GM12892 (cell line): ENCODE results near the gene HEMK1.

ENCODE experiments used
- POLR2A ChIP-seq: IDR thresholded peaks from 2 replicates; pipeline ENCODE4 v1.6.1; 2011; ENCODE audit warnings: low read depth, low read length, control low read depth
- POLR2AphosphoS5 ChIP-seq: IDR thresholded peaks from 2 replicates; pipeline ENCODE4 v1.6.1; 2011; ENCODE audit warnings: low read depth, low read length, control low read depth
- TAF1 ChIP-seq: IDR thresholded peaks from 2 replicates; pipeline ENCODE4 v1.6.1; 2011; ENCODE audit warnings: low read depth, mild to moderate bottlenecking, control low read depth, low read length, borderline replicate concordance

DNA sequence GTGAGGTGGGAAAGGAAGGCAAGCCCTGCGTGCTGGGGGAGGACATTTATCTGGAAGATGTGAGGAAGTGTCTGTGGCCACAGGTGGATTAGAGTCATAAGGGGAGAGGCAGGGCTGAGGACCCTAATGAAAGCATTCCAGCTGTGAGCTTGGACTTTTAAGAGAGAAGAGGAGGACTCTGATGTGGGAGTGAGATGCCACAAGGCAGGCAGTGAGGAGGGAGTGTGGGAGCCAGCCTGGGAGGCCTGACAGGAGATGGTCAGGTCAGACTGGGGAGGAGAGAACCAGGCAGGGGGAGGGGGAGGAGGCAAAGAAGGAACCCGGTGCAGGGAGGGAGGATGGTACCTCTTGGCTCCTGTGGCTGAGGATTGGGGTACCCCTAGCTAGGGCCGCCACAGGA, 68.6 kb downstream of the HEMK1 start:
- TF ChIP-seq POLR2A (no peak), POLR2AphosphoS5 (no peak), TAF1 (no peak)
